Duodenal mucosa (tissue), 2 donors: ENCODE measurements around the gene CKAP5.
"Not testable (repeated sequence)": the region's sequence is repeated elsewhere in the genome, so short reads cannot be mapped to it uniquely, and the experiment has no call there.

ENCODE experiments used
- H3K27ac ChIP-seq: one replicate; pipeline ENCODE4 v1.7.0; 2013; ENCODE audit warnings: low read depth, low read length
- H3K27me3 ChIP-seq, 2 donors: one replicate each; pipeline ENCODE4 v1.7.0; 2013; ENCODE audit warnings: low read length in 2 of 2, control low read depth in 1 of 2; ENCODE audit not compliant: insufficient read depth in 2 of 2, control insufficient read depth in 1 of 2
- H3K36me3 ChIP-seq, 2 donors: one replicate each; pipeline ENCODE4 v1.7.0; 2013; ENCODE audit warnings: low read length in 2 of 2, control low read depth in 1 of 2; ENCODE audit not compliant: insufficient read depth in 2 of 2, control insufficient read depth in 1 of 2
- H3K4me1 ChIP-seq, 2 donors: one replicate each; pipeline ENCODE4 v1.7.0; 2013; ENCODE audit warnings: low read length in 2 of 2, control low read depth in 1 of 2; ENCODE audit not compliant: insufficient read depth in 2 of 2, control insufficient read depth in 1 of 2
- H3K4me3 ChIP-seq, 2 donors: one replicate each; pipeline ENCODE4 v1.7.0; 2013; ENCODE audit warnings: low read length in 2 of 2, low read depth in 1 of 2
- H3K9ac ChIP-seq, 2 donors: one replicate each; pipeline ENCODE4 v1.7.0; 2013; ENCODE audit warnings: low read length in 2 of 2, low read depth in 1 of 2
- H3K9me3 ChIP-seq, 2 donors: one replicate each; pipeline ENCODE4 v1.7.0; 2013; ENCODE audit warnings: low read length in 2 of 2, control low read depth in 1 of 2; ENCODE audit not compliant: control insufficient read depth in 1 of 2

Gene CKAP5

GRCh38 chr11:46723359-46723680, 122.8 kb downstream of the CKAP5 start:
- no peak overlapping the region for H3K4me3 ChIP-seq
- H3K9ac ChIP-seq = no peak overlapping the region
- H3K9me3 ChIP-seq = no peaks in the 10 kb centered on the region
- H3K27ac ChIP-seq = no peak overlapping the region
- peaks cover 3 to 6% of the 10 kb centered on the region in 2 donors for H3K4me1 ChIP-seq
- no peaks in the 10 kb centered on the region for H3K36me3 ChIP-seq
- H3K27me3 ChIP-seq = no peaks in the 10 kb centered on the region

DNA sequence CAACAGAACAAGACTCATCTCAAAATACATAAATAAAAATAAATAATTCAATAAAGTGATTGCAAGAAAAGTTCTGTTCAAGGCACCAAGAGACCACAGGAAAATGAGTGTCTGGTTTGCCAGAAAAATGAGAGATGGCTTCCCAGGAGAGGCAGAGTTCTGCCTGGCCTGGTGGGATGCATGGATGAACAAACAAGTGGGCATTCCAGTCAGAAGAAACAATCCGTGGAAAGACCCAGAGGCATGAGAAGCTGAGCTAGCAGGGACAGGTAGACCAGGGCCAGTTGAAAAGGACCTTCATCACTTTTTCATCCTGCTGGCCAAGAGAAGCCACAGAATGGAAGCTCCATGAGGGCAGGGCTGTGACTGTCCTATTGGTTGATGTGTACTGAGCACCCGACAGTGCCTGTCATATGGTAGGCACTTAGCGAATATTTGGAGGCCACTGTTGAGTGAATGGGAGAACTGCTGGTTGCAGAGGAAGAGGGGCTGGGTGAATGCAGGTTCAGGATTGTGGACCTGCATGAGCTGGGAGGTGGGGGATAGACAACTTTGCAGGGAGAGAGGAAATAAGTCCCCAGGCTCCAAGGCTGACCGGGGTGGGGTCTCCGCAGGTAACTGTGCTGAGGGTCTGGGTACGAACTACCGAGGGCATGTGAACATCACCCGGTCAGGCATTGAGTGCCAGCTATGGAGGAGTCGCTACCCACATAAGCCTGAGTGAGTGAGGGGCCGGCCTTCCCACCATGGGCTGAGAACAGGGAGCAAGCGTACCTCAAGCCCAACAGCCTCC, 123.3 kb downstream of the CKAP5 start:
- no peak overlapping the region for H3K27ac ChIP-seq
- peaks cover 6 to 10% of the 10 kb centered on the region in 2 donors for H3K4me1 ChIP-seq
- H3K4me3 ChIP-seq = no peak overlapping the region
- no peaks in the 10 kb centered on the region for H3K36me3 ChIP-seq
- H3K9me3 ChIP-seq = no peaks in the 10 kb centered on the region
- no peaks in the 10 kb centered on the region for H3K27me3 ChIP-seq
- no peak overlapping the region for H3K9ac ChIP-seq

GRCh38 chr11:46721286-46721685, 124.8 kb downstream of the CKAP5 start:
- no peak overlapping the region for H3K27ac ChIP-seq
- H3K9ac ChIP-seq = no peak overlapping the region

GRCh38 chr11:46719543-46720218, 126.4 kb downstream of the CKAP5 start:
- Histone ChIP-seq H3K27ac (no peak overlapping the region), H3K4me1 (peaks cover 6 to 10% of the 10 kb centered on the region in 2 donors), H3K36me3 (no peaks in the 10 kb centered on the region), H3K9me3 (no peaks in the 10 kb centered on the region), H3K4me3 (no peak overlapping the region), H3K27me3 (no peaks in the 10 kb centered on the region), H3K9ac (no peak overlapping the region)

More at GRCh38 chr11:46721286-46721685, 124.8 kb downstream of the CKAP5 start:
- Histone ChIP-seq H3K36me3 (no peaks in the 10 kb centered on the region), H3K27me3 (no peaks in the 10 kb centered on the region), H3K4me3 (no peak overlapping the region), H3K4me1 (peaks cover 6 to 10% of the 10 kb centered on the region in 2 donors), H3K9me3 (no peaks in the 10 kb centered on the region)

- H3K27ac ChIP-seq = no peak within 1 kb of the TSS
- no peaks in the 10 kb centered on the region for H3K36me3 ChIP-seq
- H3K4me3 ChIP-seq = no peak within 1 kb of the TSS
- H3K9me3 ChIP-seq = no peaks in the 10 kb centered on the region
- H3K27me3 ChIP-seq = no peaks in the 10 kb centered on the region
- H3K9ac ChIP-seq = no peak within 1 kb of the TSS
- peaks cover 6 to 10% of the 10 kb centered on the region in 2 donors for H3K4me1 ChIP-seq
Observed at GRCh38 chr11:46719048-46719542, 127.0 kb downstream of the CKAP5 start, which contains the start of gene F2. Gene F2 (plus strand): TSS chr11:46719213. CDS start chr11:46719236, 23 bp downstream.

- Histone ChIP-seq H3K4me3 (no peak overlapping the region), H3K36me3 (no peaks in the 10 kb centered on the region), H3K9ac (no peak overlapping the region), H3K9me3 (no peaks in the 10 kb centered on the region), H3K27me3 (no peaks in the 10 kb centered on the region), H3K27ac (no peak overlapping the region), H3K4me1 (peaks cover 6 to 10% of the 10 kb centered on the region in 2 donors)
Observed at GRCh38 chr11:46718155-46719019, 127.7 kb downstream of the CKAP5 start.

GRCh38 chr11:46717825-46718154, 128.3 kb downstream of the CKAP5 start:
- not testable (repeated sequence) for H3K9ac ChIP-seq, H3K36me3 ChIP-seq, H3K9me3 ChIP-seq, H3K4me1 ChIP-seq, H3K4me3 ChIP-seq, H3K27ac ChIP-seq, H3K27me3 ChIP-seq

DNA sequence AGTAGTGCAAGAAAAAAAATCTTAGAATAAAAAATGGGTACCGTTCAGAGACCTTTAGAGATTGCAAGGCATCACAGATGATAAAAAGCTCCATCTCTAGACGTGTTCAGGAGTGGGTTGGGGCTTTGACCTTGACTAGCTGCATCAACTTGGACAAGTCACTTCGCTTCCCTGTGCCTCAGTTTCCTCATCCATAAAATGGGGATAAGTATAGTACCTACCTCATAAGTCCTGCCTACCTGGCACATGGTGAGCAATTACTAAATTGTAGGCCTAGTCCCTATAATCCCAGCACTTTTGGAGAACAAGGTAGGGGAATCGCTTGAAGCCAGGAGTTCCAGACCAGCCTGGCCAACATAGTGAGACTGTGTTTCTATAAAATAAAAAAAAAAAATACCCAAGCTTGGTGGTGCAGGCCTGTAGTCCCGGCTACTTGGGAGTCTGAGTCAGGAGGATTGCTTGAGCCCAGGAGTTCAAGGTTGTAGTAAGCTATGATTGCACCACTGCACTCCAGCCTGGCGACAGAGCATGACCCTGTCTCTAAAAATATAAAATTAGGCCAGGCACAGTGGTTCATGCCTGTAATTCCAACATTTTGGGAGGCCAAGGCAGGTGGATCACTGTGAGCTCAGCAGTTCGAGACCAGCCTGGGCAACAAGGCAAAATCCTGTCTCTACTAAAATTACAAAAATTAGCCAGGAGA, 133.1 kb downstream of the CKAP5 start:
- Histone ChIP-seq H3K27ac (no peak overlapping the region), H3K36me3 (no peaks in the 10 kb centered on the region), H3K4me3 (no peak overlapping the region), H3K9ac (no peak overlapping the region), H3K4me1 (peaks cover 0 to under 1% of the 10 kb centered on the region in 2 donors), H3K9me3 (no peaks in the 10 kb centered on the region), H3K27me3 (no peaks in the 10 kb centered on the region)

DNA sequence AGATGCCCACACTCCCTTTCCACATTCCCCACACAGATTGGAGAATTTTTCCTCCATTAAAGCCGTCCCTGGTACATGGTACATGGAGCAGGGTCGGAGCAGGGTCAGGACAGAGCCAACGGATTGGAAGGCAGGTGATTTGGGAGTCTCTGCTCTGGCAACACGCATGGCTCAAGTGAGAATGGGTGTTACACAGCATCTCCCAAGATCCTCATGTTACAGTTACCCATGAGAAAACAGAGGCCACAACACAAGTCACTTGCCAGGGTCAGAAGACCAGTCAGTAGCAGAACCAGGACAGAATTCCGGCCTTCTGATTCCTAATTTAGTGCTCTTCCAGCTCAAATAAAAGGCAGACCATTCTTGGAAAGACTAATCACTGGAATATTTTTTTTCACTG, 134.8 kb downstream of the CKAP5 start:
- no peaks in the 10 kb centered on the region for H3K4me1 ChIP-seq
- H3K9me3 ChIP-seq = no peaks in the 10 kb centered on the region
- no peak overlapping the region for H3K27ac ChIP-seq
- H3K36me3 ChIP-seq = peaks cover 5 to 11% of the 10 kb centered on the region in 2 donors
- no peaks in the 10 kb centered on the region for H3K27me3 ChIP-seq
- no peak overlapping the region for H3K9ac ChIP-seq
- H3K4me3 ChIP-seq = no peak overlapping the region
